H1 (cell line): Measurements from ENCODE around the gene SNRNP70. TPM values are rescaled to one million over a fixed set of nuclear protein-coding genes. Genes with fewer than 3 reads are reported as not detected.

Source experiments
- CTCF ChIA-PET: fragments of 300-600 bp; sonication (Branson Sonifier 250); formaldehyde crosslinking; loops from one replicate; lab custom pipeline; 2021; ENCODE audit not compliant: partially characterized antibody; lab: Charles Lee
- POLR2A ChIA-PET: fragments of 300-600 bp; sonication (Branson Sonifier 250); formaldehyde crosslinking; loops from one replicate; lab custom pipeline; 2021; ENCODE audit warnings: inconsistent platforms; ENCODE audit not compliant: partially characterized antibody; lab: Charles Lee
- DNase-seq, 2 experiments: peaks; one replicate each; pipeline versions ENCODE4 v3.0.0 to v3.0.0-alpha.2; 2010 to 2022; ENCODE audit warnings: low spot score in 2 of 2, low read depth in 1 of 2, mixed read lengths in 1 of 2
- FAIRE-seq: peaks from 2 replicates; lab custom pipeline; 2011; peaks lifted over from hg19 to GRCh38; lab: Jason Lieb, UNC
- H2AFZ ChIP-seq: 2 replicates; pipeline ENCODE4 v1.8.1; 2012; ENCODE audit warnings: low read length, inconsistent platforms
- H2AK5ac ChIP-seq: 2 replicates; pipeline ENCODE4 v1.6.1; 2013; ENCODE audit warnings: low read depth, low read length
- H2BK120ac ChIP-seq: replicated peaks from 2 replicates; pipeline ENCODE3; 2013; ENCODE audit warnings: low read depth, low read length, inconsistent platforms
- H2BK12ac ChIP-seq: 2 replicates; pipeline ENCODE4 v1.6.1; 2013; ENCODE audit warnings: low read depth, low read length
- H2BK15ac ChIP-seq: 2 replicates; pipeline ENCODE4 v1.6.1; 2013; ENCODE audit warnings: low read length
- H2BK20ac ChIP-seq: 2 replicates; pipeline ENCODE4 v1.6.1; 2013; ENCODE audit warnings: low read length
- H2BK5ac ChIP-seq: 2 replicates; pipeline ENCODE4 v1.6.1; 2013; ENCODE audit warnings: low read depth, low read length
- H3K14ac ChIP-seq: 2 replicates; pipeline ENCODE4 v1.6.1; 2013; ENCODE audit warnings: inconsistent platforms; ENCODE audit not compliant: insufficient read length
- H3K18ac ChIP-seq: 2 replicates; pipeline ENCODE4 v1.6.1; 2013; ENCODE audit warnings: low read length; ENCODE audit errors: extremely low read depth
- H3K23ac ChIP-seq: 2 replicates; pipeline ENCODE4 v1.6.1; 2013; ENCODE audit warnings: inconsistent platforms; ENCODE audit not compliant: insufficient read length
- H3K23me2 ChIP-seq: 2 replicates; pipeline ENCODE4 v1.6.1; 2013; ENCODE audit warnings: low read depth, low read length
- H3K27ac ChIP-seq: 2 replicates; pipeline ENCODE4 v1.6.1; 2011; ENCODE audit warnings: low read depth, low read length, inconsistent platforms
- H3K27me3 ChIP-seq, 4 experiments: replicated peaks in 1 of 4; 1 replicate in 1 of 4; 2 replicates in 3 of 4; pipeline versions ENCODE4 v1.6.1 to v1.8.1; 2011 to 2013; ENCODE audit warnings: low read length in 3 of 4, mild to moderate bottlenecking in 3 of 4, inconsistent platforms in 2 of 4, mixed read lengths in 2 of 4, moderate library complexity in 1 of 4; ENCODE audit not compliant: control insufficient read depth in 3 of 4, insufficient read depth in 3 of 4; ENCODE audit errors: extremely low read depth in 1 of 4
- H3K36me3 ChIP-seq, 4 experiments: 2 replicates each; pipeline versions ENCODE4 v1.6.1 to v1.8.1; 2011 to 2013; ENCODE audit warnings: mild to moderate bottlenecking in 4 of 4, low read length in 3 of 4, moderate library complexity in 2 of 4, control low read depth in 1 of 4, inconsistent platforms in 1 of 4; ENCODE audit not compliant: insufficient read depth in 4 of 4, control insufficient read depth in 2 of 4
- H3K4ac ChIP-seq: replicated peaks from 2 replicates; pipeline ENCODE3; 2013; ENCODE audit warnings: low read length, low read depth, mixed read lengths, inconsistent platforms; ENCODE audit not compliant: insufficient read length
- H3K4me1 ChIP-seq, 4 experiments: replicated peaks in 1 of 4; 1 replicate in 1 of 4; 2 replicates in 3 of 4; pipeline versions ENCODE4 v1.6.1 to v1.8.1; 2011 to 2013; ENCODE audit warnings: low read length in 3 of 4, inconsistent platforms in 2 of 4, mixed read lengths in 1 of 4; ENCODE audit not compliant: insufficient read depth in 4 of 4, control insufficient read depth in 3 of 4
- H3K4me2 ChIP-seq, 2 experiments: 2 replicates each; pipeline versions ENCODE4 v1.6.1 to v1.8.1; 2011 to 2013; ENCODE audit warnings: low read depth in 2 of 2, low read length in 2 of 2, control low read depth in 1 of 2, inconsistent platforms in 1 of 2, mild to moderate bottlenecking in 1 of 2; ENCODE audit not compliant: insufficient read depth in 1 of 2
- H3K4me3 ChIP-seq, 4 experiments: fragments of 200-600, 300-600 bp in 1 of 4; sonication (generic), shearing (Covaris generic), sonication (Bioruptor Twin) in 1 of 4; 2 replicates each; pipeline versions ENCODE4 v1.5.1 to v1.8.1; 2011 to 2016; ENCODE audit warnings: low read length in 4 of 4, low read depth in 3 of 4, control low read depth in 2 of 4, inconsistent platforms in 2 of 4, mild to moderate bottlenecking in 2 of 4, mixed read lengths in 1 of 4, moderate library complexity in 1 of 4; ENCODE audit not compliant: insufficient read depth in 2 of 4; ENCODE audit errors: extremely low read depth in 1 of 4
- H3K56ac ChIP-seq: replicated peaks from 2 replicates; pipeline ENCODE3; 2013; ENCODE audit warnings: low read depth, mild to moderate bottlenecking, mixed read lengths, low read length, inconsistent platforms; ENCODE audit not compliant: insufficient read length
- H3K79me1 ChIP-seq: 2 replicates; pipeline ENCODE4 v1.6.1; 2013; ENCODE audit warnings: low read depth, low read length, control low read depth
- H3K79me2 ChIP-seq, 2 experiments: 2 replicates each; pipeline versions ENCODE4 v1.6.1 to v1.8.1; 2012 to 2013; ENCODE audit warnings: low read length in 2 of 2, mild to moderate bottlenecking in 2 of 2, inconsistent platforms in 1 of 2; ENCODE audit not compliant: insufficient read depth in 2 of 2, control insufficient read depth in 1 of 2
- H3K9ac ChIP-seq, 4 experiments: replicated peaks in 1 of 4; 1 replicate in 1 of 4; 2 replicates in 3 of 4; pipeline versions ENCODE4 v1.6.1 to v1.8.1; 2011 to 2013; ENCODE audit warnings: low read depth in 3 of 4, low read length in 3 of 4, control low read depth in 2 of 4, mild to moderate bottlenecking in 2 of 4, moderate library complexity in 2 of 4, inconsistent platforms in 1 of 4; ENCODE audit errors: extremely low read depth in 1 of 4
- H3K9me3 ChIP-seq, 2 experiments: 2 replicates each; pipeline versions ENCODE4 v1.6.1 to v1.8.1; 2012 to 2013; ENCODE audit warnings: mild to moderate bottlenecking in 2 of 2, moderate library complexity in 2 of 2, control low read depth in 1 of 2, inconsistent platforms in 1 of 2, low read depth in 1 of 2, low read length in 1 of 2, mixed read lengths in 1 of 2; ENCODE audit not compliant: insufficient read depth in 2 of 2
- H4K20me1 ChIP-seq, 2 experiments: replicated peaks in 1 of 2; 2 replicates each; pipeline versions ENCODE3 to v1.8.1; 2011 to 2013; ENCODE audit warnings: inconsistent platforms in 2 of 2, low read length in 2 of 2, mild to moderate bottlenecking in 1 of 2; ENCODE audit not compliant: insufficient read depth in 2 of 2, control insufficient read depth in 1 of 2
- H4K5ac ChIP-seq: 2 replicates; pipeline ENCODE4 v1.6.1; 2013; ENCODE audit warnings: low read length, low read depth, mixed read lengths, inconsistent platforms; ENCODE audit not compliant: insufficient read length
- H4K8ac ChIP-seq: 2 replicates; pipeline ENCODE4 v1.8.0; 2013; ENCODE audit warnings: mild to moderate bottlenecking, moderate library complexity, low read length, inconsistent platforms; ENCODE audit not compliant: insufficient read depth; ENCODE audit errors: extremely low read depth
- H4K91ac ChIP-seq: replicated peaks from 2 replicates; pipeline ENCODE3; 2013; ENCODE audit warnings: low read length, mixed read lengths, inconsistent platforms; ENCODE audit not compliant: insufficient read length
- ASH2L ChIP-seq: fragments of 200-600, 300-600 bp; sonication (generic); IDR thresholded peaks from one replicate; pipeline ENCODE4 v1.7.1; 2017; ENCODE audit warnings: low read length
- BACH1 ChIP-seq: IDR thresholded peaks from 2 replicates; pipeline ENCODE4 v1.6.1; 2012; ENCODE audit warnings: low read length, improper control_type of control experiment
- BRCA1 ChIP-seq: IDR thresholded peaks from 2 replicates; pipeline ENCODE4 v1.6.1; 2012; ENCODE audit warnings: low read depth, low read length, improper control_type of control experiment
- CBX5 ChIP-seq: fragments of 300-800, 300-1000 bp; sonication (generic); IDR thresholded peaks from 2 replicates; pipeline ENCODE4 v1.7.1; 2016; ENCODE audit warnings: antibody characterized with exemption, low read length, low read depth
- GABPA ChIP-seq: IDR thresholded peaks from 2 replicates; pipeline ENCODE4 v1.6.1; 2011; ENCODE audit warnings: mild to moderate bottlenecking, low read length, moderate library complexity, borderline replicate concordance; ENCODE audit not compliant: insufficient read depth
- HDAC2 ChIP-seq, 2 experiments: fragments of 300-600 bp in 1 of 2; sonication (generic) in 1 of 2; IDR thresholded peaks; 2 replicates each; pipeline ENCODE4 v1.6.1; 2011 to 2012; ENCODE audit warnings: low read depth in 2 of 2, low read length in 2 of 2, mild to moderate bottlenecking in 2 of 2, moderate library complexity in 2 of 2, borderline replicate concordance in 1 of 2, inconsistent platforms in 1 of 2
- HDAC6 ChIP-seq: IDR thresholded peaks from one replicate; pipeline ENCODE4 v1.7.1; 2012; ENCODE audit warnings: low read depth, mild to moderate bottlenecking, inconsistent platforms, low read length, moderate library complexity
- JUND ChIP-seq: IDR thresholded peaks from 2 replicates; pipeline ENCODE4 v1.6.1; 2011; ENCODE audit warnings: mild to moderate bottlenecking, improper control_type of control experiment, low read length
- POU5F1 ChIP-seq: IDR thresholded peaks from 2 replicates; pipeline ENCODE4 v1.6.1; 2011; ENCODE audit warnings: low read depth, mild to moderate bottlenecking, low read length, moderate library complexity
- TCF12 ChIP-seq: IDR thresholded peaks from 2 replicates; pipeline ENCODE4 v1.6.1; 2011; ENCODE audit warnings: low read depth, mild to moderate bottlenecking, low read length
- YY1 ChIP-seq: IDR thresholded peaks from 2 replicates; pipeline ENCODE4 v1.6.1; 2011; ENCODE audit warnings: low read depth, mild to moderate bottlenecking, low read length
- WGBS, 2 experiments: shearing (Covaris generic) in 1 of 2; methylation state at CpG; one replicate each; pipeline versions ENCODE4 v1.1.6 to v1.1.7; 2013 to 2015; ENCODE audit warnings: low lambda C conversion rate in 2 of 2, mixed read lengths in 2 of 2, inconsistent platforms in 1 of 2, low coverage in 1 of 2, missing lambda C conversion rate in 1 of 2; ENCODE audit not compliant: insufficient replicate concordance in 2 of 2, insufficient coverage in 1 of 2, insufficient read length in 1 of 2; ENCODE audit errors: extremely low coverage in 1 of 2, missing lambda C conversion rate in 1 of 2; 5-methylcytosine and 5-hydroxymethylcytosine counted together
- polyA plus RNA-seq, 7 experiments: library from polyadenylated mRNA; depleted of rRNA in 3 of 7; stranded (reverse) in 5 of 7; unstranded in 2 of 7; fragments of >200 nt in 5 of 7; fragments of 200-250 nt in 2 of 7; gene quantifications; 1 replicate in 5 of 7; 2 replicates in 1 of 7; 4 replicates in 1 of 7; pipeline versions ENCODE4 v1.2.1 to v1.2.3, GENCODE V29; 2011 to 2013; ENCODE audit warnings: missing spikeins in 2 of 7, mixed read lengths in 2 of 7
- total RNA-seq: library from RNA; stranded (reverse); fragmentation: NEBNext Ultra II Directional; extraction: Animal tissue kit (Norgen Biotek cat#: 25700); gene quantifications from 2 replicates; pipeline ENCODE4 v1.2.1, GENCODE V29; 2021
- TF ChIP-seq, protein P1 (sequence below), 3 experiments: IDR thresholded peaks; 1 replicate in 2 of 3; 2 replicates in 1 of 3; pipeline versions ENCODE4 v1.5.1 to v1.6.1; 2011; ENCODE audit warnings: low read length in 3 of 3, mild to moderate bottlenecking in 3 of 3, inconsistent platforms in 2 of 3, low read depth in 1 of 3, moderate library complexity in 1 of 3; ENCODE audit not compliant: insufficient read depth in 1 of 3; ENCODE audit errors: control extremely low read depth in 1 of 3

Gene SNRNP70
- total and polyA plus RNA-seq, 2 of the 8 experiments (the other 6 are each of a cell fraction or from before 2014, with no cell fraction given): 231 to 235 TPM

DNA sequence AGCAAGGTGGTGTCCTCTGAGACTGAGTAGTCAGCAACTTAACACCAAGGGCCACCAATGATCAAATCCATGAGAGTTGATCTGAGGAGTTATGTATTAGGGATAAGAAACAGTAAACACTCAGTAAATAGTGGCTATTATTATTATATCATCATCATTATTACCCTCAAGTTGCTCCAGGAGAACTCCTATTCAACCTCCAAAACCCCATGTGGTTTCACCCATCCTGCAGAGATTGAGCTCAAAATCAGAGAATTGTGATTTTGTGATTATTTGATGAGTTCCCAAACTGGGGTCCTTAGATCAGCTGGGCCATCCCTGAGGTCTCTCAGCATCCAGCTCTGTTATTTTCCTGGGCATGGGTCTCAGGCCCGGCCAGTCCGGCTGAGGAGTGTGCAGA is 24.3 kb upstream of the SNRNP70 start:
- no peak overlapping the region for H3K23ac ChIP-seq
- H3K18ac ChIP-seq: no peak overlapping the region
- peaks cover 12% of the 10 kb centered on the region for H3K23me2 ChIP-seq
- no peak overlapping the region for H4K91ac ChIP-seq
- ChIA-PET POLR2A (interaction anchor here (1.2 to 1.6 kb wide), 3 partner anchors 42 to 150 kb away, joined by 3 read pairs; no protein-coding TSS in a partner anchor), CTCF (interaction anchor here (1.1 to 3.5 kb wide), 5 partner anchors 9 to 62 kb away, joined by 3 to 25 read pairs (median 4); no protein-coding TSS in a partner anchor)
- no peak overlapping the region for H3K9ac ChIP-seq
- H2BK120ac ChIP-seq: no peak overlapping the region
- no peak overlapping the region for H2BK20ac ChIP-seq
- 94% methylated on average over 2 of the region's 2 CpGs; no CpG with 5 or more reads in 1 of the 2 experiments for WGBS, 2 experiments
- H4K8ac ChIP-seq: no peak overlapping the region; the same call in 1 of the 2 replicates
- H2BK5ac ChIP-seq: no peak overlapping the region
- H2AK5ac ChIP-seq: no peak overlapping the region
- peaks cover 0 to 2% of the 10 kb centered on the region in 2 experiments for H4K20me1 ChIP-seq
- no peaks in the 10 kb centered on the region for H3K9me3 ChIP-seq
- H3K56ac ChIP-seq: no peak overlapping the region
- no peak overlapping the region for H3K14ac ChIP-seq
- H3K4ac ChIP-seq: no peak overlapping the region
- no peak overlapping the region for H3K4me2 ChIP-seq
- peaks cover 0 to 29% (median 24%) of the 10 kb centered on the region in 4 experiments; a peak in 6 of 7 replicates for H3K4me1 ChIP-seq
- no peaks in the 10 kb centered on the region for H3K36me3 ChIP-seq
- no peak overlapping the region for H4K5ac ChIP-seq
- no peak overlapping the region for H2BK15ac ChIP-seq
- FAIRE-seq (no peak), DNase-seq (no peak)
- H3K79me1 ChIP-seq: no peaks in the 10 kb centered on the region
- peaks cover 10 to 44% (median 40%) of the 10 kb centered on the region in 4 experiments for H3K27me3 ChIP-seq
- no peaks in the 10 kb centered on the region for H3K79me2 ChIP-seq
- no peak overlapping the region for H2BK12ac ChIP-seq
- H3K4me3 ChIP-seq: no peak overlapping the region
- no peak overlapping the region for H2AFZ ChIP-seq
- H3K27ac ChIP-seq: no peak overlapping the region
- TF ChIP-seq HDAC2 (IDR thresholded peaks at IDR 0.05; ENCODE audit: borderline replicate concordance in 1 of 2, low read depth in 2 of 2, low read length in 2 of 2): no peak
- TF ChIP-seq GABPA: no peak
- TF ChIP-seq TCF12: no peak
- no peak for TF ChIP-seq POU5F1
- no peak for TF ChIP-seq CBX5
- TF ChIP-seq JUND: no peak
- TF ChIP-seq, protein P1, sequence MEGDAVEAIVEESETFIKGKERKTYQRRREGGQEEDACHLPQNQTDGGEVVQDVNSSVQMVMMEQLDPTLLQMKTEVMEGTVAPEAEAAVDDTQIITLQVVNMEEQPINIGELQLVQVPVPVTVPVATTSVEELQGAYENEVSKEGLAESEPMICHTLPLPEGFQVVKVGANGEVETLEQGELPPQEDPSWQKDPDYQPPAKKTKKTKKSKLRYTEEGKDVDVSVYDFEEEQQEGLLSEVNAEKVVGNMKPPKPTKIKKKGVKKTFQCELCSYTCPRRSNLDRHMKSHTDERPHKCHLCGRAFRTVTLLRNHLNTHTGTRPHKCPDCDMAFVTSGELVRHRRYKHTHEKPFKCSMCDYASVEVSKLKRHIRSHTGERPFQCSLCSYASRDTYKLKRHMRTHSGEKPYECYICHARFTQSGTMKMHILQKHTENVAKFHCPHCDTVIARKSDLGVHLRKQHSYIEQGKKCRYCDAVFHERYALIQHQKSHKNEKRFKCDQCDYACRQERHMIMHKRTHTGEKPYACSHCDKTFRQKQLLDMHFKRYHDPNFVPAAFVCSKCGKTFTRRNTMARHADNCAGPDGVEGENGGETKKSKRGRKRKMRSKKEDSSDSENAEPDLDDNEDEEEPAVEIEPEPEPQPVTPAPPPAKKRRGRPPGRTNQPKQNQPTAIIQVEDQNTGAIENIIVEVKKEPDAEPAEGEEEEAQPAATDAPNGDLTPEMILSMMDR (IDR thresholded peaks at IDR 0.05; ENCODE audit: control extremely low read depth in 1 of 3, insufficient read depth in 1 of 3, low read depth in 1 of 3, low read length in 3 of 3): no peak
- TF ChIP-seq BACH1: no peak
- no peak for TF ChIP-seq HDAC6
- no peak for TF ChIP-seq ASH2L
- TF ChIP-seq BRCA1: no peak
- TF ChIP-seq YY1: no peak
